NCI-H1048 (cell line): ENCODE results near the gene TRAM2.

Experiments
- DNase-seq: peaks from one replicate; lab custom pipeline; 2025; lab: John Stamatoyannopoulos, UW

TRAM2 gene

DNA sequence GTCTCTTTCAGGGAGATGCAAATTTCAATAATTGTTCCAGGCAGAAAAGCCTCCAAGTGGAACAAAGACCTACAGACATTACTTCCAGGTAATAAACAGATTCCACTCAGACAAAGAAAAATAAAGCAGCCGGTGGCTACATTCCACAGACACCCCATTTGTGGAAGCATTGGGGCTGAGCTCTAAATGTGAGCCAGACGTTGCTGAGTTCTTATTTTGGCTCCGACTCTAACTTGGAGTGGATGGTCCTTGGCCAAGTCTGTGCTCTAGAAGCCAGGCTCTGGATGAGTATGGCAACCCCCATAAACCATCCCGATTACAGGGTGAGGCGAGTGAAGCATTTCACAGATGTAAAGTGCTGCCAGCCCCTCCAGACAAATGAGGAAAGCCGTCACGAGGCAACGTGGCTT is 6.6 kb downstream of the TRAM2 start:
- DNase-seq: peak; percentile 66

DNA sequence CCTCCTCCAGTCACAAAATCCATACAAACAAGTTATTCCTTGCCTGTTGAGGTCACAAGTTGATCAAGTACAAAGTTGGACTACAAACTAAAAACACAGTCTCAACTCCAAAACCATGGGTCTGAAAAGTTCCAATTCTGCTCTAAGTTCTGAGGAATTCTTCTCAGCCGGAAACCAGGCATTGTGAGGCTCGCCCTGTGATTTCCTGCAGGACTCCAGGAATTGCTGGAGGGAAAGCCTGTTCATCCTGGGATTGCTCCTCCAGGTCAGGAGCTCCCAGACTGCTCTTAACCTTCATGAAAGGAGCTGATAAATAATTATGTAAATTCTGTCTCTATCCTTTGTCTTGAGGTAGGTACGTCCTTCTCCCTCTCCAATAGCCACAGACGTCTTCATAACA is 8.5 kb downstream of the TRAM2 start:
- no peak for DNase-seq

DNA sequence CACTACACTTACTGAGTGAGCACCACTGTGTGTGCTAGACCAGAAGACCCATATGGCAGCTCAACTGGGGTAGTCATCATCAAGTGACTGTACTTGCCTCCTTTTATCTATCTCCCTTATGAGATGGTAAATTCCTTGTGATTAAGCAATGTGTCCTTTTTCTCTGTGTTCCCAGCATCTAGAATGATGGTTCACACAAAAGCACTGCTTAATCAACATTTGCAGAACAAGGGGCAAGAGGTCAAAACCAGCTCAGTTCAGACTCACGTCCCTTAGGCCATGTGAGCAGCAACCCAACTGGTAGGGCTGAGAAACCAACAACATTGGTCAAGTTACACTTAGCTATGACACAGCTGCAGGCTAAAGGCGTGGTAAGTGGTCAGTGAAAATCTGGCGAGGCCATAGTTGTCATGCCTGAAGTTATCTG is 10.0 kb downstream of the TRAM2 start:
- DNase-seq: no peak

DNA sequence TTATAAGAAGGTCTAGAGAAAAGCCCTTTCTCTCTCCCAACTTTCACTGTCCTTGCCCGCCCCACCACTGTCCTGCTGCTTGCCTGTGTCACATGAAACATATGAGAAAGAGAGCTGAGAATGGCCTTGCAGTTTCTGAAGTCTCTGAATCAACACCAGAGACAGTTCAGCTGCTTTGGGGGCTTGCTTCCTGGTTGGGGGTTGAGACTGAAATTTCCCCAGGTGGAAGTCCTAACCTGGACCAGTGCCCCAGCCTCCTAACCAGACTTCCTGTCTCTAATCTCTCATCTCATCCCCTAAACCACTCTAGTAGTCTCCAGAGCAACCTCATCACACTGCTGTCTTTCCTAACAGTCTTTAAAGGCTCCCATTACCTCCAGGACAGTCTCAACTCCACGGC is 10.7 kb downstream of the TRAM2 start:
- no peak for DNase-seq

DNA sequence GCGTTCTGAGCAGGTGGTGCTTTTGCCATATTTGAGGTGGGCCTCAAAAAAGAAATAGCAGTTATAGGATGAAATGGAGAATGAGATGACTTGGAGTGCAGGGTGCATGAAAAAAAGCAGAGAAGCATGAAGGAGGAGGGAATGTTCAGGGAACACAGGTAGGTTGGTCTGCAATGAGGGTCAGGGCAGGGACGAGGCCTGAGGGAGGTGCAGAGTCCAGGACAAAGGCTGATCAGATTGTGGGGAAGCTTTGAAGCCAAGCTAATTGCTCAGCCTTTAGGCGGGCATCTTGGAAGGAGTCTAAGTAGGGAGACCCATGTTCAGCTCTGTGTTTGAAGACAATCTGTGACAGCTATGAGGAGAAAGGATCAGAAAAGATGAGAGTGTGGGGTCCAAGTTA is 12.0 kb downstream of the TRAM2 start:
- DNase-seq: no peak

DNA sequence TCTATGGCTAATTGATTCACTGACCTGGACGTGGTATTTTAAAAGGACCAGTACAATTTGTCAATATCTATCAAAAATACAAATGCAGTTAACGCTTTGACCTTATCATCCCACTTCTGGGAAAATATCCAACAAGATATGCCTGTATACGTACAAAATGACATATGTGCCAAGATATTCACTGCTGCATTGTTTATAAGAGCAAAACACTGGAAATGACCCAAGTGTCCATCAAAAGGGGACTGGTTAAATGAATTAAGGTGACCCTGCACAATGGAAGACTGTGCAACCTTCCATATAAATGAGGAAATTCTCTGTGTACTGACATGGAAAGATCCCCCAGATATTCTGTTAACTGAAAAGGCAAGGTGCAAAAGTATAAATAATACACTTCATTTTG is 13.9 kb downstream of the TRAM2 start:
- no peak for DNase-seq

DNA sequence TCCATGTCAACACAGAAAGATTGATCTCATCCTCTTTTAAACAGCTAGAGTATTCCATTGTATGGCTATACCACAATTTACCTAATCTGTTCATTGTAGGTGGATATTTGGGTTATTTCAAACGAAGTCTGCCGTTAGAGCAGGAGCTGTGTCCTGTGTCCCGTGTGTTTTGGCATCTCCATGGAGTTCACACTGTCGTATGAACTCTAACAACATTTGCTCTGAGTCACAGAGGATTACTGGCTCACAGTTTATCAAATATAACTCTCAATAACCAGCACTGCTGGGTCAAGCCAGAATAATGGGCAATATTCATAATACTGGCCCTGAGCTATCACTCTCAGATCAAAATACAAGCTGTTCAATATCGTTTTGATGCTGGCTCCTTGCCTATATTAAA is 16.4 kb downstream of the TRAM2 start:
- DNase-seq: no peak

DNA sequence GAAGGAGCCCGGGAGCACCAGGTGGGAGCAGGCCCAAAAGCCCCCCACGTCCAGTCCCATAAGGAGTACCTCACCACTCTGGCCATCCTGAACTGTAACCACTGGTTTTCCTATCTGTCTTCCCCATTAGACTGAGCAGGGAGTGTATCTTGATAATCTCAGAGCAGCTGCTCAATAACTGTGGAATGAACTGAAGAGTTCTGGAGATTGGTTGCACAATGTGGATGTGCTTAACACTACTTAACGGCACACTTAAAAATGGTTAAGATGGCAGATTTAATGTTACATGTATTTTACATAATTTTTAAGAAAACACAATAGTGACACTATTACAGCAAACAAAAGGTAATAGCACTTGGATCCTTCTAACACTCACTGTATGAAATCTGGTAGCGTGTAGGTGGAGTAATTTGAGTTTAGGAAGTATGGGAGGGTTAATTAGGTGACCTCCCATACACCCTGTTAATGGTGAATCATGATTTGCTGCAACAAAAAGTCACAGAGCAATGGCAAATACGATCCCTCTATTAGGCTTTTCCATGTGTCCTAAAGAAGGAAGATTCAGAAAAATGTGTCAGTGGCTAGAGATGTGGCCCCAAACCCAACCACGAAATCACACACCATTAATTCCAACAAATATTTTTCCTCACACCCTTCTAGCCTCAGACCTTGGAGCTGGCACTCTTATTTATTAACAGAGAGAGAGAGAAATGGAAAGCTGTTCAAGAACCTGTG is 18.4 kb downstream of the TRAM2 start:
- no peak for DNase-seq

DNA sequence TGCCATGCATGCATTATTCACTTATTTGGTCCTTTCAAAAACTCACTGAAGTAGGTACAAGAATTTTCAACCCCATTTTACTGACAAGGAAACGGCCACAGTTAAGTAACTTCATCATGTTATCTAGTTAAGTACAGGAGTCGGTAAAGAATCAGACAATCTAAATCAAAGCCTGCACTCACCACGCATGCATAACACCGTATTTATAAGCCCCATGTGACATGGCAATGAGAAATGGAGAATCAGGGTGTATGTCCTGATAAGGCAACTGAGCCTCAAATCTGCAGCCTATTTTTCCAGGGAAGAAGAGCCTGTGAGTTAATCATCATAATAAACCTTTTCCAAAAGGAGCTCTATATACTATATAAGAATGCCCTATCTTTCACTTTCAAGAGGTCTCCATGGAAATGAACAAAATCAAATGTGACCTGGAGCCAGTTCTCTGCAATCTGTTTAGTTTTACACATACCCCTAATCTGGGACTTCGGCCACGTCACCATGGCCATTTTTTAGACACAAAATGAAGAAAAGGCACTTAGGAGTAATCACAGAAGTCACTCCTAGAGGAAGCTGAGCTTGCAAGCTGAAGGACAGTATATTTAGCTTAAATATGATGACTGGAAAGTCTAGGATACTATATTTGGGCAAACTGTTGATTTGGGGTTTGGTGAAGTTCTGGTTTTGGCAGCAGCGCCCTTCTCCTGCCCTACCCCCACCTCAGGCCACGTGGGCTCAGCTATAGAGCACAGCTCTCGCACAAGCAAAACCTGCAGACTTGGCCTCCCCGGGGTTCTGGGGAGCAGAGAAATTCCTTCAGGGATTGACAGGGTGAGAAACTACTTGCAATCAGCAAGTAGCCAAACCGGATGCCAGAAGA is 19.2 kb downstream of the TRAM2 start:
- no peak for DNase-seq

DNA sequence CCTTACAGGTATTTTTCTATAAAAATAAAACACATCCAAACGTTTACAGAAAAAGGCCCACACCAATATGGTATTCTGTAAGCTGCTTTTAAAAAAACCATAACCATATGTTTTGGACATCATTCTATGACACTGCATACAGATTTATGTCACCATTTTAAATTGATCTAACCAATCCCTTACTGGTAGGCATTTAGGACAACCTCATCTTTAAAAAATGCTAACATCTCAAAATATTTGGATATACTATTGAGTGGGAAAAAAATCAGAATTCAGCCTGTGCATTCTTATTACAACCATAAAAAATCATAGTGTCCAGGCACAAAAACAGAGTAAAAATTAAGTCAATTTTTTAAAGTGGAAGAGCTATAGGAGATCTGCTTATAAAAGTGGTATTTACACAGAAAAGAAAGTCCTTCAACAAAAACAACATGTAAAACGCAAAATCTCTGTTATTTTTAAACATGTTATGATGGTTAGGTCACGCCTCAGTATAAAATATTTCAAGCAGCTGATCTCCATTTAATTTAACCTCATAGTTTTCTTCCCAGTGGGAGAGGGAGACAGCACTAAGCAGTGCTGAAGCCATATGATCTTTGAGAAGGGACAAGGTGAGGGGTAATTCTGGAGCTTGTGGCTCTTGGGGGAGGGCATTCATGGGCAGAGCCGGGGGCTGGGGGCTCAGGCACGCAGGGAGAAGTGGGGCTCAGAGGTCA is 21.2 kb downstream of the TRAM2 start:
- no peak for DNase-seq

DNA sequence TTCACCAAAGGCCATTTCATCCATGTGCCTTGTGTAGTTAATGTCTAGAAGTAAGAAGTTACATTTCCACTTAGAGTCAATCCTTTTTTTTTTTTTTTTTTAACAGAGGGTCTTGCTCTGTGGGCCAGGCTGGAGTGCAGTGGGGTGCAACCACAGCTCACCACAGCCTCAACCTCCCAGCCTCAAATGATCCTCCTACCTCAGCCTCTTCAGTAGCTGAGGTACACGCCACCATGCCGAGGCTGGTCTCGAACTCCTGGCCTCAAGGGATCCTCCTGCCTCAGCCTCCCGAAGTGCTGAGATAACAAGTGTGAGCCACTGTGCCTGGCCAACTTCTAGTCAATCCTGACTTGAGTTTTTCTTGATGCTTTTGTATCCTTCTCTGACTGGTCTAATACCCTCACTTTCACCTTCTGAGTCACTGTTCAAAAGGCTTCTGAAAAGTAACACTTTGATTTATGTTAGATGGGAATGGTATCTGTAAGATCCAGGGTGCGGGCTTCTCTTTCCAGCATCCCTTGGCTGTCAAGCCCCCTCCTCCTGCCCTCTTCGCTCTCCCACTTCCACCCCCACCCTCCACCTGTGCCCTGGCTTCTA is 22.1 kb downstream of the TRAM2 start:
- no peak for DNase-seq

DNA sequence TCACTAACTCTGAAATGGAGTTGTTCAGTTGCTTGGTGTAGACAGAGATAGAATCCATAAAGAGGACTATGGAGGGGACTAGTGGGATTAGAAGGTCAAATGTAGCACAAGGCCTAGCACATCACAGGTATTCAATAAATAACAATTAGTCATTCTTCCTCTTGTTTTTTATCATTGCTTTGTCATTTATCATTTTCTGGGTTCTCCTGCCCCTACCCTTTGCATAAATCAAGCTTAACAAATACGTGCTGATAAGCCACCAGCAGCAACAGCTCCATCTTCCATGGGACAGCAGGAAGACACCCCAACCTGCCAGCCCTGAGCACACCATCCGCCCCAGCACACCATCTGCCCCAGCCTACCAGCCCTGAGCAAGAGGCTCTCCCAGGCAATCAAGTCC is 23.1 kb downstream of the TRAM2 start:
- no peak for DNase-seq

DNA sequence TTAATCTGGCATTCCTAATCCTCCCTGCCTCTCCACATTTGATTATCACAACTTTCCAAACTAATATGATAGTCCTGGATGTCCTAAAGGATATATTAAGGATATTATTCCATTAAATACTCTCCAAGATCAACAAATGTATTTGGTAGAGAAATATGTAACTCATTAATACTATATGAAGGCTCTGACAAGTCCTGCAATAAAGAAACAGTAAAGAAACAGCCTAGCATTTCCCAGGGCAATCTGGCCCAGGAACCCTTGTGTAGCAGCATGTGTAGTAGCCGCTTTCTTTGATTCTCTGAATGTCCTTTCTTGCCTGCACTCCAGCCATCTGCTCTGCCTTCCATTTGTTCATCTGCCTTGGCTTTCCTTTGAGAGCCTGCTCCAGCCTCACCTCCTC is 23.7 kb downstream of the TRAM2 start:
- no peak for DNase-seq

DNA sequence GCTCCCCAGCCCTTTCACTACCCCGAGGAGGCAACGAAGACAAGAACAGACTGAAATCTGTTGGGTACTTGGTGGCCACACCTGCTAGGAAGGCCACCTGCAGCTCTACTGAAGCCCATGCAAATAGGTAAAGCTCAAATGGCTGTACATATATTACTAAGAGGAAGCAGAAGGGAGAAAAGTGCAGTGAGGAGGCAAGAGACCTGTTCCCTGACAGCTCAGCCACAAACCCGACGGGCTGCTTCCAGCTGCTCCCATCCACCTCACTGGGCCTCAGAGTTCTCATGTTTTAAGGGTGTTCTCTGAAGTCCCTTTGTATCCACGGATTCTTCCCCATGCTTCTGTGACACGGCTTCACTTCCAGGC is 24.6 kb downstream of the TRAM2 start:
- peak; percentile 27 for DNase-seq

DNA sequence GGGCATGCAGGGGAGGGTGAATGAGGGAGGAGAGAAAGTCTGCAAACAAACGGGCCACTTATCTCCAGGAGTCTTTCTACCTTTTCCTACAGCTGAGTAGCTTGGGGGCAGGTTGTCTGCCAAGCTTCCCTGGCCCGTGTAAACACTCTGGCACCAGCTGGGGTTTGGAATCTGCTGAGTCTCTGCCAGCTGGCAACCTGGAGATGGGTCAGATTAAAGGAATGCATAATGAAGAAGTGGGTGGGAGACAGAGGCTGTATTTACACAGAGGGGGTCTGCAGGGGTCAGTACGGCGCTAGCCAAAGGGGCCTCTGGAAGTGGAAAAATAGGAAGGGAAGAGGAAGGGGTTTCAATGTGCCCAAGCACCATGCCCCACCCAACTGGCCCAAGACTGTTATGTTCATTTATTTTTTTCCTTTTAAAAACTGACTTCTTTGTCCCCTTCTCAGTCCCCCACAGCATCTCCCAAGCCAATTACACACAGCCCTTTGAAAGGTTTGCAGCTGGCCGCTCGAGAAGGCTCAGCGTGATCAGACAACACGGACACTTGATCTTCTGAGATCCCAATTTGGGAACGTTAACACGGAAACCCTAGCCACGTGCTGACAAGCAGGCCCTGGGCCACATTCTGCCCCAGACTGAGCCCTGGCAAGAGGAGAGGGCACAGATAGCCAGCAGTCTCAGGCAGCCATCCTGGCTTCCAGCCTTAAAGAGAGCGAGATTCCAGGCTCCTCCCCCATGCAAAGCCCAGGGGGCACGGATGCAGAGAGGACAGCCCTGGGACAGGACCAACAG is 25.2 kb downstream of the TRAM2 start:
- DNase-seq: peak; percentile 73

DNA sequence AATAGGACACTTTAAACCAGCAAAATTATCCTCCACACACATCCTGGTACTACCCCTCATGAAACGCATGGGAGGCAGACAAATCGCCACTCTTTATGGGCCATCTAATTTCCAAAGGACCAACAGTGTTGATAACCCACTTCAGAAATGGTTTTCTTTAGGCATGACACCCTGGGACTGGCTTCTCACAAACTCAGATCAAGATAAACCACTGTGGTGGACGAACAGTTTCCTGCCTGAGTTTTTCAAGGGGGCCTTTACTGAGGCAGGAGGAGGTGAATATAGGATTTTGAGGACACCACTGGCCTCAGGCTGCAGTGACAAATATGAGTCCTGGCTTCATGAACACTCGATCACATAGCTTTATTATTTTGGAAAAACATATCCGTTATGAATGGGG is 26.0 kb downstream of the TRAM2 start:
- no peak for DNase-seq

DNA sequence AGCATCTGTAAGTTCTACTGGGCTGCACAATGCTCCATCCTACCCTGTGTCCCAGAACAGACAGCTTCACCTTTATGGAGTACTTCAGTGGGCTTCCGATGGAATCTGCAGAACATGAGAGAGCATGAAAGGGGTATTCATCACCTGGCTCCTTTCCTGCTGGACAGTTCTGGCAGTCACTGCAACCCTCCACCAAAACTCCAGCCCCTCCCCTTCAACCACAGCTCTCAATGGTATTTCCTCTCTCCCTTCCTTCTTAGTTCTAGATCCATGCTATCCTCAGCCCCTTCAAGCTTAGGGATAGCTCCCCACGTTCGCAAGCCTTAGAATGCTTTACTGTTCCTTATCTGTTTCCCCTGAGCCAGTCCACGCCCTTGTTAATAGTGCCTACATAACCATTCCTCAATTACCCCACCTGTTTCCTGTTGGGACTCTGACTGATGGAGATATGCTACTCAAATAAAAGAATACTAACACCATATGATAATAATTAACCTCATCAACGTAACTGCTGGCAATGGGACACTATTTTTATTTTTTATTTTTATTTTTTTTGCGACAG is 26.8 kb downstream of the TRAM2 start:
- DNase-seq: no peak

DNA sequence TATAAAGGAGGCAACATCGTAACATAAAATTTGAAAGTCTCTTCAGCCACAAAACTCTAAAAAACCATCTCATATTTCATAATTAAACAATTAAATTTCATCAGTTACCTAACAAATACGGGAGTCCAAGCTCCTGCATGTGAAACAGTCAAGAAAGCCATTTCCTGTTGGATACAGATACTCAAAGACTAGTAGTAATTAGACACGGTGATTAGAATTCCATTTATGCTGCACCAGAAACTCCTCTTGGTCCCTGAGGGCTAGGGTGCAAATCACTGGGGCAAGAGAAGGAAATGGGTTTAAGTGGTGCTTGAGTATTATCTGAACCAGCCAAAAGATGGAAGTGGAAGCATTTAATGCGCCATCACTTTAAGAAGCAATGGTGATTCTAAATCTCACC is 27.4 kb downstream of the TRAM2 start:
- no peak for DNase-seq

DNA sequence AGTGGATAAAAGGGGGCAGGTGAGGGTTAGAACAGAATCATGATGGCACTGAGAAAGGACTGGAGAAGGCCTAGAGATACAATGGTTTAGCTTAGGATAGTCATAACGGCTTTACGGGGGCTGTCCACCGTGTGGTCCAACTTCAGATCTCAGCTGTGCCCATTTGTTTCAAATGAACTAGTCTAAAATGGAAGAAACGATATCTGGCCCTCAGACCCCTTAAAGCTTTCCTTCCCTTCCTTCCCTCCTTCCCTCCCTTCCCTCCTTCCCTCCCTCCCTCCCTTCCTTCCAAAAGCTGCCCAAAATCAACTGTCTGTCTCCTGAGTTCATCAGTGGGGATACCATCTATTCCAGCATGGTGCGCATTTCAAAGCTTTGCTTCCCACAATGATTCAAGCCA is 27.9 kb downstream of the TRAM2 start:
- no peak for DNase-seq

DNA sequence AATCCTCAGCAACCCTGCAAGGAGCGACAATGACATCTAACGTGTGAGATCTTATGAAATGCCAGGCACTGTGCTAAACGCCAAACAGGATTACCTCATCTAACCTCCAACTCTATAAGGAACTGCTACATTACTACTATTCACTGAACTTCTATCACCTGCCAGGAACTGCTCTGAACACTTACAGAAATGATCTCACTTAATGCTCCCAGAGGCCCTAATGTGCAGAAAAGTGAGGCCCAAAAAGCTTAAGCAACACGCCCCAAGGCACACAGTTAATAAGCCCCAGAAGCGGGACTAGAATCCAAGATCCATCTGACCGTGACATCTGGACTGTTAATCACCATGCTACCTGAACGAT is 28.5 kb downstream of the TRAM2 start:
- no peak for DNase-seq

DNA sequence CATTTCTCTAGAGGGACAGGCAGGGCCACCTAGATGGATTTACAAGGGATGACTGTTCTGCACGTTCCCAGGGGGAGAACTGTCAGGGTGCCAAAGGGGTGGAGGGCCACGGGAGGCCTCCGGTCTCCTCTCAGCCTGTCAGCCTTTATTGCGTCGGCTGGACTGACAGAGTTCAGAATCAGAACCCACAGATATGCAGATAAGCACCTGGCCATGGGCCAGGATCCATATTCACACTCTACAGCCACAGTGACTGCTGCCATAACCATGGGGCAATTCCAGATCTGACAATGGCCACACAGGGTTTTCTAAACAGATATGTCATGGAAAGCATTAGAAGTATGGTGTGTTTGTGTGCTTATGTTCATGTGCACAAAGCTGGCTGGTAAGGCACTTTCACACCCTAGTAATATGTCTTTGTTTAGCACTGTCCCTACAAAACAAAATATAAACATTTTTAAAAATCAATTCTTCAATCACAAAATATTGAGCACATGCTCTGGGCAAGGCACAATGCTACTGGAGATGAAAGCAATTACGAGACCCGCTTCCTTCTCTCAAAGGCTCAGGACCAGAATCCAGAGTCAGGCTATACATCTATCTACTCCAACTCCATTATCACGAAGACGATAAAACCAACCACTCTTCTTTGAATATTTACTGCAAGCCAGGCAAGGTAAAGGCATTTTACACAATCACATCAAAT is 29.1 kb downstream of the TRAM2 start:
- DNase-seq: no peak
